HepG2 (cell line): ENCODE measurements around the gene CCNYL1. TPM values are rescaled to one million over a fixed set of nuclear protein-coding genes. Genes with fewer than 3 reads are reported as not detected.
A peak's percentile ranks its signal among the peaks of the same experiment; 100 is the strongest.

ENCODE experiments used
- ATAC-seq: fragments of 200-7000 bp; cut with Tn5 transposase; 3 replicates; pipeline ENCODE4 v1.9.1; 2020; ENCODE audit warnings: mild to moderate bottlenecking, moderate library complexity
- BruUV-seq: library from RNA; stranded (reverse); fragments of 400-500 nt; replicated peaks from 2 replicates; lab custom pipeline; 2021; lab: Mats Ljungman, UMichigan
- CTCF ChIA-PET: fragments of 300-600 bp; formaldehyde crosslinking; extraction: SDS; loops from one replicate; lab custom pipeline; 2021; ENCODE audit warnings: low total read pairs, inconsistent platforms, low intra/inter-chr PET ratio; lab: Yijun Ruan, JAX
- POLR2A ChIA-PET: fragments of 350-600 bp; sonication (Branson Sonifier 250); formaldehyde crosslinking; loops from one replicate; lab custom pipeline; 2020; ENCODE audit warnings: antibody characterized with exemption, inconsistent platforms; lab: Yijun Ruan, JAX
- DNase-seq: peaks from one replicate; pipeline ENCODE4 v3.0.0-alpha.2; 2015; ENCODE audit warnings: low spot score
- FAIRE-seq: peaks from 3 replicates; lab custom pipeline; 2011; peaks lifted over from hg19 to GRCh38; lab: Jason Lieb, UNC
- H2AFZ ChIP-seq: one replicate; pipeline ENCODE4 v1.6.1; 2011; ENCODE audit warnings: low read length, inconsistent platforms
- H3K27ac ChIP-seq: fragments of 300-600 bp; 3 replicates; pipeline ENCODE4 v1.8.0; 2011; ENCODE audit warnings: mixed run types, mild to moderate bottlenecking, mixed read lengths, low read length, inconsistent platforms; ENCODE audit not compliant: insufficient read depth; ENCODE audit errors: extremely low read length
- H3K27me3 ChIP-seq, 2 experiments: fragments of 200-600 bp in 1 of 2; 2 replicates in 1 of 2; 3 replicates in 1 of 2; pipeline versions ENCODE4 v1.6.0 to v1.8.0; 2011; ENCODE audit warnings: low read length in 2 of 2, mild to moderate bottlenecking in 2 of 2, moderate library complexity in 2 of 2, inconsistent platforms in 1 of 2; ENCODE audit not compliant: insufficient read depth in 2 of 2, control insufficient read depth in 1 of 2
- H3K36me3 ChIP-seq, 2 experiments: fragments of 200-600 bp in 1 of 2; replicated peaks in 1 of 2; 2 replicates in 1 of 2; 3 replicates in 1 of 2; pipeline versions ENCODE4 v1.5.1 to v1.8.0; 2011; ENCODE audit warnings: low read length in 2 of 2, inconsistent platforms in 1 of 2; ENCODE audit not compliant: insufficient read depth in 2 of 2, control insufficient read depth in 1 of 2
- H3K4me1 ChIP-seq: 2 replicates; pipeline ENCODE4 v1.5.1; 2012; ENCODE audit warnings: low read length, inconsistent platforms; ENCODE audit not compliant: insufficient read depth
- H3K4me2 ChIP-seq: 2 replicates; pipeline ENCODE4 v1.6.0; 2011; ENCODE audit warnings: low read depth, low read length, inconsistent platforms
- H3K4me3 ChIP-seq, 3 experiments: fragments of 200-600 bp in 1 of 3; sonication (generic), shearing (Covaris generic) in 1 of 3; replicated peaks in 1 of 3; 2 replicates each; pipeline ENCODE4 v1.5.1; 2011 to 2016; ENCODE audit warnings: low read length in 3 of 3, inconsistent platforms in 2 of 3, low read depth in 2 of 3, mild to moderate bottlenecking in 2 of 3, control low read depth in 1 of 3, mixed read lengths in 1 of 3; ENCODE audit not compliant: insufficient read depth in 1 of 3
- H3K79me2 ChIP-seq: one replicate; pipeline ENCODE4 v1.6.1; 2011; ENCODE audit warnings: low read length, inconsistent platforms; ENCODE audit not compliant: insufficient read depth
- H3K9ac ChIP-seq: 2 replicates; pipeline ENCODE4 v1.6.0; 2011; ENCODE audit warnings: mild to moderate bottlenecking, low read depth, low read length, inconsistent platforms; ENCODE audit not compliant: insufficient read depth
- H3K9me3 ChIP-seq: 2 replicates; pipeline ENCODE4 v1.5.1; 2012; ENCODE audit warnings: mild to moderate bottlenecking, low read length
- H4K20me1 ChIP-seq: 2 replicates; pipeline ENCODE4 v1.6.0; 2011; ENCODE audit warnings: inconsistent platforms, mild to moderate bottlenecking, low read length, moderate library complexity; ENCODE audit not compliant: insufficient read depth
- FOXP1 ChIP-seq, 2 experiments: fragments of 450-650 bp in 1 of 2; IDR thresholded peaks; 2 replicates each; pipeline ENCODE4 v1.6.1; 2017 to 2018; ENCODE audit warnings: antibody characterized with exemption in 1 of 2
- NR1H2 ChIP-seq: sonication (generic); formaldehyde crosslinking; IDR thresholded peaks from 2 replicates; pipeline ENCODE4 v1.8.1; 2022; ENCODE audit warnings: low read depth, missing genetic modification reagents, borderline replicate concordance
- ONECUT2 ChIP-seq: sonication (generic); formaldehyde crosslinking; IDR thresholded peaks from 2 replicates; pipeline ENCODE4 v1.4.0; 2020; ENCODE audit warnings: missing genetic modification reagents
- SOX6 ChIP-seq, 2 experiments: fragments of 450-650 bp in 1 of 2; sonication (generic) in 1 of 2; formaldehyde crosslinking in 1 of 2; IDR thresholded peaks; 2 replicates each; pipeline versions ENCODE4 v1.4.0 to v1.6.1; 2017 to 2020; ENCODE audit warnings: antibody characterized with exemption in 1 of 2, mild to moderate bottlenecking in 1 of 2, missing genetic modification reagents in 1 of 2
- TSC22D2 ChIP-seq: sonication (generic); formaldehyde crosslinking; IDR thresholded peaks from 2 replicates; pipeline ENCODE4 v1.5.1; 2020; ENCODE audit warnings: missing genetic modification reagents, mild to moderate bottlenecking, borderline replicate concordance
- U2AF1 ChIP-seq: fragments of 200-400 bp; formaldehyde crosslinking; optimal IDR thresholded peaks from 2 replicates; pipeline ENCODE3; 2017; ENCODE audit warnings: mild to moderate bottlenecking, low read depth, low read length
- ZBTB3 ChIP-seq: sonication (generic); formaldehyde crosslinking; IDR thresholded peaks from 2 replicates; pipeline ENCODE4 v1.4.0; 2020; ENCODE audit warnings: low read depth, mild to moderate bottlenecking, moderate library complexity, missing genetic modification reagents, borderline replicate concordance
- ZNF136 ChIP-seq: sonication (generic); formaldehyde crosslinking; IDR thresholded peaks from 2 replicates; pipeline ENCODE4 v1.8.1; 2022; ENCODE audit warnings: low read depth, mild to moderate bottlenecking, moderate library complexity, missing genetic modification reagents
- WGBS: methylation state at CpG from one replicate; pipeline ENCODE4 v1.1.6; 2017; ENCODE audit warnings: low lambda C conversion rate; 5-methylcytosine and 5-hydroxymethylcytosine counted together
- in situ Hi-C: cut with HindIII; loops from 2 replicates; pipeline ENCODE4 v1.10.0; 2017; ENCODE audit warnings: low pct_unique_long_range_greater_than_20kb; ENCODE audit not compliant: extremely low pct_ligation_motif_present
- intact Hi-C: fragments of 100-400 bp; cut with micrococcal nuclease; formaldehyde crosslinking; loops from one replicate; pipeline ENCODE4 v1.10.0; 2022; ENCODE audit not compliant: unreplicated experiment
- polyA plus RNA-seq, 8 experiments: library from polyadenylated mRNA; depleted of rRNA in 3 of 8; stranded (reverse) in 7 of 8; unstranded in 1 of 8; fragments of >200 nt; fragmentation: Illumina TruSeq in 4 of 8; extraction: Trizol in 4 of 8; gene quantifications; 2 replicates each; pipeline versions ENCODE4 v1.2.1 to v1.2.3, GENCODE V29; 2011 to 2016; ENCODE audit warnings: low read depth in 4 of 8, missing spikeins in 1 of 8, mixed read lengths in 1 of 8; ENCODE audit not compliant: insufficient read depth in 1 of 8
- total RNA-seq, 5 experiments: library from RNA; depleted of rRNA; stranded (reverse); fragments of >200 nt; fragmentation: Illumina TruSeq; extraction: Trizol; gene quantifications; 2 replicates each; pipeline ENCODE4 v1.2.3, GENCODE V29; 2016; ENCODE audit warnings: low read depth in 1 of 5

CCNYL1 gene
- total and polyA plus RNA-seq, 2 of the 13 experiments (the other 11 are each of a cell fraction or from before 2014, with no cell fraction given) = 12.5 to 16.2 TPM

DNA sequence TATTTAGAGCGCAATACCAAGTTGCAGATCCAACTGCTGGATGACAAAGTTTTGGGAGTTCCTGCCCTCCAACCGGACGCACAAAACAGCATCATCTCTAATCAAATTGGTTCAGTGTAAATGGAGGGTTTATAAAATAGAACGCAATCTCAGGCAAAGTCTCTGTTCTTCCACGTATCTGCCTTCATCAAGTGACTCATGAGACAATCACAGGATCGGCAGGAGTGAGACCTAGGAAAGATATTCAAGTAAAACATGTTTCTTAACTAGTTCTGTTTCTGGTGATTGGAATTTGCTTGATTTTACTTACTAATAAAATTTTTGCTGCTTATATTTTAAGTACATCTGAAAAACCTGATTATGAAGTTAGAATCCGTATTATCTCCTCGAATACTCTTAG is 50.7 kb downstream of the CCNYL1 start:
- H3K27ac ChIP-seq = peak overlapping the region; percentile 5
- TF ChIP-seq TSC22D2 (CRISPR knock-in tag) = no peak
- no peak for TF ChIP-seq ZNF136 (CRISPR knock-in tag)
- no peak for TF ChIP-seq ZBTB3 (CRISPR knock-in tag)
- TF ChIP-seq FOXP1 (IDR thresholded peaks at IDR 0.05) = no peak
- no peak for TF ChIP-seq FOXP1 (CRISPR knock-in tag; IDR thresholded peaks at IDR 0.05)
- TF ChIP-seq NR1H2 (CRISPR knock-in tag) = no peak
- no peak for TF ChIP-seq ONECUT2 (CRISPR knock-in tag)
- no peak for TF ChIP-seq SOX6 (IDR thresholded peaks at IDR 0.05)
- TF ChIP-seq SOX6 (CRISPR knock-in tag; IDR thresholded peaks at IDR 0.05) = no peak
- no peak for TF ChIP-seq U2AF1
- no TSS peak for BruUV-seq
- H3K4me1 ChIP-seq = peaks cover 61% of the 10 kb centered on the region
- H3K4me2 ChIP-seq = no peak overlapping the region
- ChIA-PET CTCF (no interaction called here), POLR2A (interaction anchor here (0.8 to 2.1 kb wide), 6 partner anchors 12 to 174 kb away, joined by 3 to 27 read pairs (median 3); no protein-coding TSS in a partner anchor)
- FAIRE-seq (no peak), DNase-seq (no peak), ATAC-seq (no peak)
- in situ Hi-C loops (no loop called here), intact Hi-C loops (no loop called here)
- WGBS = 94% methylated on average over 8 of the region's 8 CpGs
- peaks cover 62% of the 10 kb centered on the region for H4K20me1 ChIP-seq
- no peaks in the 10 kb centered on the region; a peak in 1 of 5 replicates for H3K27me3 ChIP-seq
- no peaks in the 10 kb centered on the region for H3K9me3 ChIP-seq
- no peak overlapping the region for H2AFZ ChIP-seq
- H3K4me3 ChIP-seq = no peak overlapping the region
- H3K9ac ChIP-seq = no peak overlapping the region
- H3K79me2 ChIP-seq = peaks cover 61% of the 10 kb centered on the region
- peaks cover 15 to 60% of the 10 kb centered on the region in 2 experiments for H3K36me3 ChIP-seq
